GM12864 (cell line): Measurements from ENCODE around the gene SOBP.

Source experiments
- DNase-seq: peaks from one replicate; pipeline ENCODE4 v3.0.0-alpha.2; 2011; ENCODE audit warnings: low read depth
- H3K4me3 ChIP-seq: 2 replicates; pipeline ENCODE4 v1.5.1; 2011; ENCODE audit warnings: mild to moderate bottlenecking, low read depth, low read length, control low read depth
- CTCF ChIP-seq: IDR thresholded peaks from 2 replicates; pipeline ENCODE4 v1.5.1; 2011; ENCODE audit warnings: low read depth, mild to moderate bottlenecking, moderate library complexity, low read length, control low read depth, inconsistent platforms; ENCODE audit errors: missing control alignments

Gene SOBP

GRCh38 chr6:107495971-107496370 is 6.1 kb downstream of the SOBP start:
- no peak for TF ChIP-seq CTCF
- H3K4me3 ChIP-seq, result no peak overlapping the region
- no peak for DNase-seq

GRCh38 chr6:107496892-107497684 is 7.2 kb downstream of the SOBP start:
- DNase-seq, result no peak
- no peak for TF ChIP-seq CTCF
- no peak overlapping the region for H3K4me3 ChIP-seq

GRCh38 chr6:107504270-107505026 is 14.5 kb downstream of the SOBP start:
- no peak for DNase-seq
- no peak for TF ChIP-seq CTCF
- no peak overlapping the region for H3K4me3 ChIP-seq

GRCh38 chr6:107506145-107506544 is 16.2 kb downstream of the SOBP start:
- H3K4me3 ChIP-seq, result no peak overlapping the region
- no peak for DNase-seq
- no peak for TF ChIP-seq CTCF

GRCh38 chr6:107509506-107509905 is 19.6 kb downstream of the SOBP start:
- H3K4me3 ChIP-seq, result no peak overlapping the region
- no peak for TF ChIP-seq CTCF
- no peak for DNase-seq

GRCh38 chr6:107510108-107510507 is 20.2 kb downstream of the SOBP start:
- DNase-seq, result no peak
- H3K4me3 ChIP-seq, result no peak overlapping the region
- TF ChIP-seq CTCF, result no peak

GRCh38 chr6:107511511-107511993 is 21.6 kb downstream of the SOBP start:
- TF ChIP-seq CTCF, result no peak
- H3K4me3 ChIP-seq, result no peak overlapping the region
- DNase-seq, result no peak
